HG03045 (cell line): Measurements from ENCODE around the gene RELA.
"Not testable (repeated sequence)": the region's sequence is repeated elsewhere in the genome, so short reads cannot be mapped to it uniquely, and the experiment has no call there.

Experiments
- ATAC-seq: cut with Tn5 transposase; IDR thresholded peaks from one replicate; pipeline ENCODE4 v1.9.1; 2021; ENCODE audit warnings: mild to moderate bottlenecking, moderate library complexity; ENCODE audit not compliant: unreplicated experiment

Gene RELA

GRCh38 chr11:65649656-65650546, 12.8 kb downstream of the RELA start:
- no peak for ATAC-seq

DNA sequence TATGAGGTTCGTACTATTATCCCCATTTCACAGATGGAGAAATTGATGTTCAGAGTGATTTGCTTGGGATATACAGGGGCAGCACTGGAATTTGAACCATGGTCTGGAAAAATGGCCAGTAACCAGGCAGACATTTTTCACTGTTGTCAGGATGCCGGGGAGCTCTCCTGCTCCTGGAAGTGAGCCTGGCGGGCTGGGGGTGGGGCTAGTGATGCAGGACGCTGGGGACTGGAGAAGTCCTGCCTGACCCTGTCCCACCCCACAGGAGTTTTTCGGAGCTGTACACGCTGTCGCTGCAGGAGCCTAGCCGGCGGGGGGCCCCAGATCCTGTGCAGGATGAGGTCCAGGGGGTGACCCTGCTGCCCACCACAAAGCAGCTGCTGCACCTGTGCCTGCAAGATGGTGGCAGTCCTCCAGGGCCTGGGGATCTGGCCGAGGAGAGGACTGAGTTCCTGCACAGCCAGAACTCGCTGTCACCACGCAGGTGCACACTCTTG, 13.7 kb downstream of the RELA start:
- no peak for ATAC-seq

GRCh38 chr11:65646958-65647701, 15.6 kb downstream of the RELA start:
- ATAC-seq: no peak

DNA sequence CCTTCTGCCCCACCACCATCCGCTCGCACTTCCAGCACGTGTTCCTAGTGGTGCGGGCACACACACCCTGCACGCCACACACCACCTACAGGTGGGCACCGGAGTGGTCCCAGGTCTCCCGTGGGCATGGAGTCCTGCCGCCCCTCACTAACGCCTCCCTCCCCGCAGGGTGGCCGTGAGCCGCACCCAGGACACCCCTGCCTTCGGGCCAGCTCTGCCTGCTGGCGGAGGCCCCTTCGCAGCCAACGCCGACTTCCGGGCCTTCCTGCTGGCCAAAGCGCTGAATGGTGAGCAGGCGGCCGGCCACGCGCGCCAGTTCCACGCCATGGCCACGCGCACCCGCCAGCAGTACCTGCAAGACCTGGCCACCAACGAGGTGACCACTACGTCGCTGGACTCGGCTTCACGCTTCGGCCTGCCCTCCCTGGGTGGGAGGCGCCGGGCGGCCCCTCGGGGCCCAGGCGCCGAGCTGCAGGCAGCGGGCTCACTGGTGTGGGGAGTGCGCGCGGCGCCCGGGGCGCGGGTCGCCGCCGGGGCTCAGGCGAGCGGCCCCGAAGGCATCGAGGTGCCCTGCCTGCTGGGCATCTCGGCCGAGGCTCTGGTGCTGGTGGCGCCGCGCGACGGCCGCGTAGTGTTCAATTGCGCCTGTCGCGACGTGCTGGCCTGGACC, 16.3 kb downstream of the RELA start:
- ATAC-seq: no peak

DNA sequence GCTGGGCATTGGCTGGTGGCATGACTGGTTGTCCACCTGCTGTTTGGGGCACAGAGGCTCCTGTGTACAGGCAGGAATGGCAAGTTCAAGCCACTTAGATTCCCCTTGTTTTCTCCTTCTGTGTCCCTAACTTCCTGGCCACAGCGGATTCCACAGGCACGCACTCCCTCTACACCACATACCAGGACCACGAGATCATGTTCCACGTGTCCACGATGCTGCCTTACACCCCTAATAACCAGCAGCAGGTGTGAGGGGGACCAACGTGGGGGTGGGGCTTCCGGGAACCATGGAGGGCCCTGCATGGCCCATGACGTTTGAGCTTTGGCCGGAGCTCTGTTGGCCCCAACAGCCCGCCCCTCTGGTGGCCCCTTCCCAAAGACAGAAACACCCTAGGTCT, 17.0 kb downstream of the RELA start:
- ATAC-seq: no peak

GRCh38 chr11:65644837-65645236, 17.9 kb downstream of the RELA start:
- ATAC-seq: no peak

GRCh38 chr11:65643971-65644370, 18.7 kb downstream of the RELA start:
- ATAC-seq: no peak

GRCh38 chr11:65642014-65642671, 20.6 kb downstream of the RELA start:
- ATAC-seq: no peak

DNA sequence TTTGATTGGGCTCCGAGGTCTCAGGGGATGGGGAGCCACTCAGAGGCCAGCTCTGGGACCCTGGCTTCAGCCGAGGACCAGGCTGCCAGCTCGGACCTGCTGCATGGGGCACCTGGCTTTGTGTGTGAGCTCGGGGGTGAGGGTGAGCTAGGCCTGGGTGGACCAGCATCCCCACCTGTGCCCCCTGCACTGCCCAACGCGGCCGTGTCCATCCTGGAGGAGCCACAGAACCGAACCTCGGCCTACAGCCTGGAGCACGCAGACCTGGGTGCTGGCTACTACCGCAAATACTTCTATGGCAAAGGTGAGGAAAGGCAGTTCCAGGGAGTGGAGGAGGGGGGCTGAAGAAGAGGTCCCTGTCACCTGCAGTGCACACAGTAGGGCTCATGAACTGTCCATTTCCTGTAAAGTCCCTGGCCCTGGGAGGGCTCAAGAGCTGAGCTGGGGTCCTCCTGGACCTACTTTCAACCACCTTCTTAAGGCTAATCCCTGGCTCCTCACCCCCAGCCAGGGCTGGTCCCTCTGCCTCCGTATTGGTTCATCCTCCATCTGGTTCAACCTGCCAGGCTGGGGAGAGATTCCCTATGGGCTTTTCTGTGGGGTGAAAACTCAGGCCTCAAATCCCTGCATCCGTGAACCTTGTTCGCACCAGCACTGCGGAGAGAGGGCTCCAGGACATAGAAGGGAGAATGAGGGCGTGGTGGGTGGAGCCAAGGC, 21.3 kb downstream of the RELA start:
- no peak for ATAC-seq

- ATAC-seq: no peak
Observed at GRCh38 chr11:65640483-65641296, 22.0 kb downstream of the RELA start.

DNA sequence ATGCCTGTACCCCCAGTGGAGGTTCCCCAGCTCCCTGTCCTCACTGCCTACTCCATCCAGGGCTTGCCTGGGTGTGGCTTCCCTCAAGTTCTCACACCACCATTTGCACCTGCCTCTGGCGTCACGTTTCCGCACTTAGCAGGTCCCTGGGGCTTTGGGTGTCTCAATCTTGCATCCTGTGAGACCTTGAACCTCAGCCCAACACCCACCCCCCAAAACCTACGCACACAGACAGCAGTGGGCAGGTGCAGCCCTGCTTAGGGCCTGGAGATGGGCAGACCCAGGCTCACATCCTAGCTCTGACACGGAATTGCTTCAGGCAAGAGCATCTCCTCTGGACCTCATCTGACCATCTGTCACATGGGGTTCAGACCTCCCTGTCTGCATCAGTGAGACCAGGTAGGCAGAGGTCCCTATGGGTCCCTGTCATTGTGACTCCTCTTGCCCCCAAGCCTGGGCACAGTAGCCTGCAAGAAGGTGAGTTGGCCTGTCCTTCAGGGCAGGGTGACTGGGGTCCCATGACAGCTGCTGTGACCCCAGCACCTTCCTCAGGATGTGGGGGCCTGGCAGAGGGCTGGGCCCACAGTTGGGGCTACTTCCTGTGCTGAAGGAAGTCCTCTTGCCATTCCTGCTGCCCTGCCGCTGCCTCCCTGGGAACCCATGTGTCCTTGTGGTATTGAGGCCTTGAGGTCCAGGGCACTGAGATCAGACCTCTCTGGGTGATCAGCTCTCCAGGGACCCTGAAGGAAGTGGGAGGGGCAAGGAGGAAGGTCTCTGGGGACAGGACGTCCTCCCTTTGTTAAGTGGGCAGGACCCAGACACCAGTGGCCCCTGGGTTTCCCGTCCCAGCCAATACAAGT, 22.9 kb downstream of the RELA start:
- ATAC-seq: no peak

DNA sequence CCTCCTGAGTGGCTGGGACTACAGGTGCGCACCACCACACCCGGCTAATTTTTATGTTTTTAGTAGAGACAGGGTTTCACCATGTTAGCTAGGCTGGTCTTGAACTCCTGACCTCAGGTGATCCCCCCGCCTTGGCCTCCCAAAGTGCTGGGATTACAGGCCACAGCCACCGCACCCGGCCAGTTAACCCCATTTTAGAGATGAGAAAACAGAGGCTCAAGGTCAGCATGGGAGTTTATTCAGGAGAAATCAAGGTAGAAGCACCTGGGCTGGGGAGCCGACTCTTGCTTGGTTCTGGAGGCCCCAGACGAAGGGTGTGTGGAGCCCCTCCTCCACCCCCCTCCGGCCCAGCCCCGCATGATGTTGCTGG, 23.5 kb downstream of the RELA start:
- not testable (repeated sequence) for ATAC-seq

- peak; percentile 51 for ATAC-seq
Observed at GRCh38 chr11:65637794-65638419, 24.8 kb downstream of the RELA start, which contains the start of gene SIPA1. Gene SIPA1 (plus strand): TSS chr11:65638101. CDS start chr11:65640922, 2,821 bp downstream.

- no peak for ATAC-seq
Observed at GRCh38 chr11:65637032-65637557, 25.6 kb downstream of the RELA start.

- no peak for ATAC-seq
Observed at GRCh38 chr11:65636108-65637031, 26.3 kb downstream of the RELA start.

GRCh38 chr11:65634905-65635731, 27.6 kb downstream of the RELA start:
- ATAC-seq: no peak
